ENCODE results near the gene KCNK6.

DNA sequence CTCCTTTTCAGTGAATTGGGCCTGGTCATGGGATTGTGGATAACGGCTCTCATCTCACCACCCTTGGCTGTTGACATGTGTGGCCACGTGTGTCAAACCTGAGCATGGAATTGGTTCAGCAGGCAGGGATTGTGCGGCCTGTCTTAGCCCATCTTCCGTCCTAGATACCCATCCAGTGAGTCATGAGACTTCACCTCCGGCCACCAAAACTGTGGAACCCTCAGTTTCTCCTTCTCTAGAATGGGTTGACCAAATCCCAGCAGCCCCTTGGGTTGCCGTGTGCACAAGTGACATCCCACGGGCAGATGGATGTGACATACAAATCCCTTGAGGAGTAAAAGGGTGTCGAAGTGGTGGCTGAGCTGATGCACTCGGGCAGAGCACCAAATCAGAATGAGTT lies 61.5 kb downstream of the KCNK6 start:
- TF ChIP-seq, protein P1, sequence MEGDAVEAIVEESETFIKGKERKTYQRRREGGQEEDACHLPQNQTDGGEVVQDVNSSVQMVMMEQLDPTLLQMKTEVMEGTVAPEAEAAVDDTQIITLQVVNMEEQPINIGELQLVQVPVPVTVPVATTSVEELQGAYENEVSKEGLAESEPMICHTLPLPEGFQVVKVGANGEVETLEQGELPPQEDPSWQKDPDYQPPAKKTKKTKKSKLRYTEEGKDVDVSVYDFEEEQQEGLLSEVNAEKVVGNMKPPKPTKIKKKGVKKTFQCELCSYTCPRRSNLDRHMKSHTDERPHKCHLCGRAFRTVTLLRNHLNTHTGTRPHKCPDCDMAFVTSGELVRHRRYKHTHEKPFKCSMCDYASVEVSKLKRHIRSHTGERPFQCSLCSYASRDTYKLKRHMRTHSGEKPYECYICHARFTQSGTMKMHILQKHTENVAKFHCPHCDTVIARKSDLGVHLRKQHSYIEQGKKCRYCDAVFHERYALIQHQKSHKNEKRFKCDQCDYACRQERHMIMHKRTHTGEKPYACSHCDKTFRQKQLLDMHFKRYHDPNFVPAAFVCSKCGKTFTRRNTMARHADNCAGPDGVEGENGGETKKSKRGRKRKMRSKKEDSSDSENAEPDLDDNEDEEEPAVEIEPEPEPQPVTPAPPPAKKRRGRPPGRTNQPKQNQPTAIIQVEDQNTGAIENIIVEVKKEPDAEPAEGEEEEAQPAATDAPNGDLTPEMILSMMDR (IDR thresholded peaks at IDR 0.05), result no peak
- no peak for TF ChIP-seq POLR2A (IDR thresholded peaks at IDR 0.05)

Measured in body of pancreas (tissue), 4 donors.